ENCODE results near the gene RAP2B. TPM values are rescaled to one million over a fixed set of nuclear protein-coding genes. Genes with fewer than 3 reads are reported as not detected.
"Not testable (repeated sequence)": the region's sequence is repeated elsewhere in the genome, so short reads cannot be mapped to it uniquely, and the experiment has no call there.

Gene RAP2B
- 16.5 and 33.1 TPM in 2 replicates for total RNA-seq (ENCODE audit: low replicate concordance)
- long read RNA-seq, full-length matches to known transcripts = 10 of 10 reads
- long read RNA-seq, partial matches to known transcripts = 0 of 10 reads
- long read RNA-seq, other reads (novel, unspliced or antisense) = 0 of 10 reads

- Mint-ChIP-seq H3K36me3 (peaks cover 32% of the 10 kb centered on the region), H3K4me3 (peak within 1 kb of the TSS; percentile 99), H3K9me3 (no peaks in the 10 kb centered on the region), H3K4me1 (ENCODE audit: unreplicated experiment) (peaks cover 45% of the 10 kb centered on the region), H3K27ac (peak within 1 kb of the TSS; percentile 99), H3K27me3 (no peaks in the 10 kb centered on the region)
- no peak for TF ChIP-seq CTCF (conservative IDR thresholded peaks at IDR 0.05)
- peak; percentile 94 for DNase-seq (ENCODE audit: extremely low spot score, unreplicated experiment)
Measured at GRCh38 chr3:153161714-153162512, at the start of gene RAP2B. TSS of gene RAP2B (plus strand) at chr3:153162226. CDS start at chr3:153162694, 468 bp downstream.

- no peak for TF ChIP-seq CTCF (conservative IDR thresholded peaks at IDR 0.05)
- Mint-ChIP-seq H3K4me1 (ENCODE audit: unreplicated experiment) (no peaks in the 10 kb centered on the region), H3K9me3 (no peaks in the 10 kb centered on the region), H3K36me3 (no peaks in the 10 kb centered on the region), H3K4me3 (no peak overlapping the region), H3K27ac (no peak overlapping the region), H3K27me3 (no peaks in the 10 kb centered on the region)
- DNase-seq (ENCODE audit: extremely low spot score, unreplicated experiment) = no peak
Measured at GRCh38 chr3:153113541-153113940, 48.5 kb upstream of the RAP2B start.

GRCh38 chr3:153114270-153114669, 47.8 kb upstream of the RAP2B start:
- H3K27ac Mint-ChIP-seq; H3K27me3 Mint-ChIP-seq; H3K4me3 Mint-ChIP-seq; H3K9me3 Mint-ChIP-seq; H3K36me3 Mint-ChIP-seq; H3K4me1 Mint-ChIP-seq (ENCODE audit: unreplicated experiment); DNase-seq (ENCODE audit: extremely low spot score, unreplicated experiment): not testable (repeated sequence)

- DNase-seq (ENCODE audit: extremely low spot score, unreplicated experiment) = no peak
- H3K36me3 Mint-ChIP-seq = no peaks in the 10 kb centered on the region
- H3K27ac Mint-ChIP-seq = no peak overlapping the region
- H3K4me1 Mint-ChIP-seq (ENCODE audit: unreplicated experiment) = no peaks in the 10 kb centered on the region
- H3K4me3 Mint-ChIP-seq = no peak overlapping the region
- H3K9me3 Mint-ChIP-seq = no peaks in the 10 kb centered on the region
- no peak for TF ChIP-seq CTCF (conservative IDR thresholded peaks at IDR 0.05)
- H3K27me3 Mint-ChIP-seq = no peaks in the 10 kb centered on the region
Measured at GRCh38 chr3:153115326-153115725, 46.7 kb upstream of the RAP2B start.

GRCh38 chr3:153127788-153128187, 34.2 kb upstream of the RAP2B start:
- no peaks in the 10 kb centered on the region for H3K27me3 Mint-ChIP-seq
- no peaks in the 10 kb centered on the region for H3K36me3 Mint-ChIP-seq
- H3K9me3 Mint-ChIP-seq = peaks cover 5% of the 10 kb centered on the region
- no peaks in the 10 kb centered on the region for H3K4me1 Mint-ChIP-seq (ENCODE audit: unreplicated experiment)
- TF ChIP-seq CTCF (conservative IDR thresholded peaks at IDR 0.05) = no peak
- DNase-seq (ENCODE audit: extremely low spot score, unreplicated experiment) = no peak
- H3K27ac Mint-ChIP-seq = no peak overlapping the region
- H3K4me3 Mint-ChIP-seq = no peak overlapping the region

- TF ChIP-seq CTCF (conservative IDR thresholded peaks at IDR 0.05) = no peak
- peaks cover 5% of the 10 kb centered on the region for H3K9me3 Mint-ChIP-seq
- no peaks in the 10 kb centered on the region for H3K27me3 Mint-ChIP-seq
- H3K27ac Mint-ChIP-seq = no peak overlapping the region
- no peaks in the 10 kb centered on the region for H3K4me1 Mint-ChIP-seq (ENCODE audit: unreplicated experiment)
- no peak overlapping the region for H3K4me3 Mint-ChIP-seq
- no peak for DNase-seq (ENCODE audit: extremely low spot score, unreplicated experiment)
- no peaks in the 10 kb centered on the region for H3K36me3 Mint-ChIP-seq
Measured at GRCh38 chr3:153129426-153129825, 32.6 kb upstream of the RAP2B start.

Data from type B pancreatic cell (in vitro differentiated cells).